ENCODE data around the gene BLACAT1.

The BLACAT1 gene

DNA sequence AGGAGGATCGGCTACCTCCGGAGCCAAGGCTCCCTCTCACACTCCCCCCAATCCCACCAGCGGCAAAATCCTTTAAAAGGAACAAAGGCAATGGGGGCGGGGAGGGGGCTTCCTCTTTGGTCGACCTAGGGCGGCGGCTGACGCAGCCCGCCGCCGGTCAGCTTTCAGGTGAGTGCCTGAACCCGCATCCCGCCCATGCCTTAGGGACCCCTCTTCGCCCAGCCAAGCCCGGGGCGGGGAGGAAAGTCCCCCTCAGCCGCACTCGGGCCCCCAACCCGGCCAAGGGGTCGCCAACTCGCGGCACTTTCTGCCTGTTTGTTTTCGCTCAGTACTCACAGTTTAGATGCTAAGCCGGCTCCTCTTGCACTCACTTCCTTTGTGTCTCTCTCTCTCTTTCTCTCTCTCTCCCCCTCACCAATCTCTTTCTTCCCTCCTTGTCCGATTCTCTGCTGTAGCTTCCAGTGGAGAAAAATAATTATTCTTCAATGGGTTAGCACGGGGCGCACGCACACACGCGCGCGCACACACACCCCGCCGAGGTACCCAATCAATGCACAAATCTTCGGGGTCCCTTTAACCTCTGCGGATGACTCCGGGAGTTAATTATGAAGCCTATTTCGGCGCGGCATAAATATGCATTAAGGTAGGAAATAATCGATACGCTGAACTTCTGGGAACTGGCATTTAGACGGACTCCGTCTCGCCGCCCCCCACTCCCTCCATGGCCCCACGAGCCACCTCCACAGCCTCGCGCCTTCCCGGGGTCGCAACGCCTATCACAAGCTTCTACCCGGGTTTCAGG lies at the start of gene BLACAT1:
Gene BLACAT1, minus strand, starts transcription at position 465 of the 802 bp plus-strand sequence.
- peak within 1 kb of the TSS; percentile 85 for H3K9ac ChIP-seq (ENCODE audit: low read length)
- H3K27ac ChIP-seq (ENCODE audit: low read depth, low read length) = peak within 1 kb of the TSS; percentile 72; the same call in 1 of the 2 replicates
- peak within 1 kb of the TSS; percentile 92 for H3K4me3 ChIP-seq (ENCODE audit: low read depth, low read length)
- H3K9me3 ChIP-seq (ENCODE audit: control insufficient read depth, insufficient read depth, low read depth, low read length) = no peaks in the 10 kb centered on the region
- peaks cover 8% of the 10 kb centered on the region; the same call in 1 of the 2 replicates for H3K36me3 ChIP-seq (ENCODE audit: control insufficient read depth, insufficient read depth, low read length)
- no peaks in the 10 kb centered on the region for H3K27me3 ChIP-seq (ENCODE audit: control insufficient read depth, insufficient read depth, low read length)
- peaks cover 48% of the 10 kb centered on the region for H3K4me1 ChIP-seq (ENCODE audit: control insufficient read depth, insufficient read depth, low read length)

DNA sequence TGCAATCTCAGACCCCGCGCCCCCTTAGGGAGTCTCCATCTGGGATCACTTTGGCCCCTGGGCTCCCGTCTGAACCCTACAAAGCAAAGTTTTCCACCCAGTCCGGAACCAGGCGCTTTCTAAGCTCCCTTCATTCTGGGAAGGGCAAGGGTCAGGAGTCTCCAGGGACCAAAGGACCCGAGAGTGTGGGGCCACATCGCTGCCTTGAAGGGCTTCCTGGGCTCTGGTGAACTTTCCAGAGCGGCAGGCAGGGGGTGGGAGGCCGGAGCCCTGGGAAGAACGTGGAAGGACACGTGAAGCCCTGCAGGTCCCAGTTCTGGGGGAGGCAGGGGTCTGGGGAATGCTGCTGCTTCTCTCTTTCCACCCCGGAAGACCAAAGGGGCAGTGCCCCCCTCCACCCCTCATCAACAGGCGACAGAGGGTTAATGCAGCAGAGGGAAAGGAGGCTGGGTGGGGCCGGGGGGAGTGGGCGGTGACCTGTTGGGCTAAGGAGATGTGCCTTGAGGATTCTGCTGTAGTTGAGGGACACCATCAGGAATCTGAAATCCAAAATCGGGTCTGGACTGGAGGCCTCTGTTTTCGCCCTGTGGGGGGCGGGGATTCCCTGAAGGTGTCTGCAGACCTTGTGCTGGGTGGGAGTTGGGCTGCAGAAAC lies 49.4 kb upstream of the BLACAT1 start:
- Histone ChIP-seq H3K9ac (ENCODE audit: low read length) (peak overlapping the region; percentile 70), H3K27me3 (ENCODE audit: control insufficient read depth, insufficient read depth, low read length) (no peaks in the 10 kb centered on the region), H3K27ac (ENCODE audit: low read depth, low read length) (peak overlapping the region; percentile 57), H3K9me3 (ENCODE audit: control insufficient read depth, insufficient read depth, low read depth, low read length) (no peaks in the 10 kb centered on the region), H3K4me1 (ENCODE audit: control insufficient read depth, insufficient read depth, low read length) (peaks cover 46% of the 10 kb centered on the region), H3K36me3 (ENCODE audit: control insufficient read depth, insufficient read depth, low read length) (no peaks in the 10 kb centered on the region), H3K4me3 (ENCODE audit: low read depth, low read length) (peak overlapping the region; percentile 92)

GRCh38 chr1:205504311-205505075 lies 48.6 kb upstream of the BLACAT1 start, which contains the start of gene CDK18:
Gene CDK18 (plus strand): TSS chr1:205504669. CDS start chr1:205523168, 18,499 bp downstream.
- H3K36me3 ChIP-seq (ENCODE audit: control insufficient read depth, insufficient read depth, low read length) = no peaks in the 10 kb centered on the region
- peak within 1 kb of the TSS; percentile 92 for H3K4me3 ChIP-seq (ENCODE audit: low read depth, low read length)
- peaks cover 48% of the 10 kb centered on the region for H3K4me1 ChIP-seq (ENCODE audit: control insufficient read depth, insufficient read depth, low read length)
- no peaks in the 10 kb centered on the region for H3K9me3 ChIP-seq (ENCODE audit: control insufficient read depth, insufficient read depth, low read depth, low read length)
- peak within 1 kb of the TSS; percentile 57 for H3K27ac ChIP-seq (ENCODE audit: low read depth, low read length)
- peak within 1 kb of the TSS; percentile 70 for H3K9ac ChIP-seq (ENCODE audit: low read length)
- no peaks in the 10 kb centered on the region for H3K27me3 ChIP-seq (ENCODE audit: control insufficient read depth, insufficient read depth, low read length)

DNA sequence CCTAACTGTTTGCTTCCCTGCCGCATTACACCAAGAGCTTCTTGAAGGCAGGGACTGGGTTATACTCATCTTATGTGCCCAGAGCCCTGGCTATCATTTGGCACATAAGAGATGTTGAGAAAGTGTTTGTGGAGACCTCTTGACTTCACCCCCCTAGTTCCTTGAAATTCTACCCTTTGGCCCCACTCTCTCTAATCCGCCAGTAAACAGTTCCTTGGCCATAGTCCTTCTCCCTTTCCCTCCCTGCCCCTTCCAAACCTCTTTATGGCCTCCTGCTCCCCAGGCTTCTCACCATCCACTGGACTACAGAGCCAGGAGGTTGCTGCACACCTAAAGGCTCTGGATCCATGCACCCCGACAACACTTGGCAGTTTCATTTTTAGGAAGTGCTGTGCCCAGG lies 47.1 kb upstream of the BLACAT1 start:
- no peak overlapping the region for H3K9ac ChIP-seq (ENCODE audit: low read length)
- peaks cover 46% of the 10 kb centered on the region for H3K4me1 ChIP-seq (ENCODE audit: control insufficient read depth, insufficient read depth, low read length)
- H3K9me3 ChIP-seq (ENCODE audit: control insufficient read depth, insufficient read depth, low read depth, low read length) = no peaks in the 10 kb centered on the region; the same call in 1 of the 2 replicates
- no peak overlapping the region for H3K4me3 ChIP-seq (ENCODE audit: low read depth, low read length)
- no peaks in the 10 kb centered on the region for H3K36me3 ChIP-seq (ENCODE audit: control insufficient read depth, insufficient read depth, low read length)
- H3K27ac ChIP-seq (ENCODE audit: low read depth, low read length) = no peak overlapping the region
- no peaks in the 10 kb centered on the region for H3K27me3 ChIP-seq (ENCODE audit: control insufficient read depth, insufficient read depth, low read length)

- H3K27me3 ChIP-seq (ENCODE audit: control insufficient read depth, insufficient read depth, low read length) = no peaks in the 10 kb centered on the region
Measured at GRCh38 chr1:205502111-205502810, 46.4 kb upstream of the BLACAT1 start.

DNA sequence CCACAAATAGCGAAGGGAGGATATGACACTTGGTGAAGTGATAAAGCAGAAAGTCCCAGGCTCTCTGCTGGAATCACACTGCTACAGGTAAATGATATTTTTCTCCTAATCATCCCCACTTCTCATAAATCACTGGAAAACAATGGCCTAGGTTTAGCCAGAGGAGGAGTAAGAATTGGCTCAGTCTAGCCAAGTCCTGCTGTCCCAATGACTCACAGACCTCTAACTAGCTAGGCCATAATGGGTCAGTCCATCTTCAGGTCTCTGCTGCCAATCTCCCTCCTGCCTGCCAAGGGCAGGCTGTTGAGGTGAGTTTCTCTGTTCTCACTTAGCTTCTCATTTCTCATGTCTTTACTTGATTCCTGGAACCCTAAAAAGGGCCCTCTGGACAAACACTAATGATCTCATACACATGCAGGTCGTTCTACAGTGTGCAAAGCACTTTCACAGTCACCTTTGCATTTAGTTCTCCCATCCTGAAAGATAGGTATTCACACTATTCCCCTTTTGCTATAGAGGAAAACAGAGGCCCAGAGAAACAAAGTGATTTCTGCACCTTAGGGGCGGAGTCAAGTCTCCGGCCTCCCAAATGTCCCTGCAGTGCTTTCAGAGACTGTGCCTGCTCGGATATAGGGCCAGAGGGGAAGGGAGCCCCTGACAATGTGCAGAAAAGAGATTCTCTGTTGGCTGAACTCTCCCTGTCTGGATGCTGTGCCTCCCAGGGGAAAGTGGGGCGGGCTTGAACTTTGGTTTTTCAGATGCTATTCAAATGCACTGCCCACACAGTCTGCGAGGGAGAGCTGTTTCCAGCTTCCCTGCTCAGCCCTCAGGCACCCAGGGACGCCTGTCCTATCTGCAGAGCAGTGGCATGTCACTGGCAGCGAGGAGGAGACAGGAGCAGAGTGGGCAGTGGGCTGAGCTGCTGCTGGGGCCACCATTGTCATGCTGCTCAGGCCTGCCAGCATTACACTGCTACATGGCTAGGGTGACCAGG lies 44.7 kb upstream of the BLACAT1 start:
- H3K36me3 ChIP-seq (ENCODE audit: control insufficient read depth, insufficient read depth, low read length) = no peaks in the 10 kb centered on the region
- no peak overlapping the region for H3K4me3 ChIP-seq (ENCODE audit: low read depth, low read length)
- H3K9ac ChIP-seq (ENCODE audit: low read length) = no peak overlapping the region
- H3K4me1 ChIP-seq (ENCODE audit: control insufficient read depth, insufficient read depth, low read length) = peaks cover 35% of the 10 kb centered on the region
- H3K27ac ChIP-seq (ENCODE audit: low read depth, low read length) = no peak overlapping the region
- no peaks in the 10 kb centered on the region; the same call in 1 of the 2 replicates for H3K9me3 ChIP-seq (ENCODE audit: control insufficient read depth, insufficient read depth, low read depth, low read length)
- H3K27me3 ChIP-seq (ENCODE audit: control insufficient read depth, insufficient read depth, low read length) = no peaks in the 10 kb centered on the region

More at GRCh38 chr1:205502111-205502810, 46.4 kb upstream of the BLACAT1 start:
- Histone ChIP-seq H3K36me3 (ENCODE audit: control insufficient read depth, insufficient read depth, low read length) (no peaks in the 10 kb centered on the region), H3K4me3 (ENCODE audit: low read depth, low read length) (no peak overlapping the region), H3K9me3 (ENCODE audit: control insufficient read depth, insufficient read depth, low read depth, low read length) (no peaks in the 10 kb centered on the region; the same call in 1 of the 2 replicates), H3K27ac (ENCODE audit: low read depth, low read length) (no peak overlapping the region), H3K9ac (ENCODE audit: low read length) (no peak overlapping the region), H3K4me1 (ENCODE audit: control insufficient read depth, insufficient read depth, low read length) (peaks cover 42% of the 10 kb centered on the region)

- no peak overlapping the region for H3K4me3 ChIP-seq (ENCODE audit: low read depth, low read length)
- peaks cover 41% of the 10 kb centered on the region for H3K4me1 ChIP-seq (ENCODE audit: control insufficient read depth, insufficient read depth, low read length)
- no peaks in the 10 kb centered on the region; the same call in 1 of the 2 replicates for H3K9me3 ChIP-seq (ENCODE audit: control insufficient read depth, insufficient read depth, low read depth, low read length)
- H3K9ac ChIP-seq (ENCODE audit: low read length) = no peak overlapping the region
- H3K36me3 ChIP-seq (ENCODE audit: control insufficient read depth, insufficient read depth, low read length) = no peaks in the 10 kb centered on the region
- no peaks in the 10 kb centered on the region for H3K27me3 ChIP-seq (ENCODE audit: control insufficient read depth, insufficient read depth, low read length)
- no peak overlapping the region for H3K27ac ChIP-seq (ENCODE audit: low read depth, low read length)
Measured at GRCh38 chr1:205499789-205500188, 43.9 kb upstream of the BLACAT1 start.

DNA sequence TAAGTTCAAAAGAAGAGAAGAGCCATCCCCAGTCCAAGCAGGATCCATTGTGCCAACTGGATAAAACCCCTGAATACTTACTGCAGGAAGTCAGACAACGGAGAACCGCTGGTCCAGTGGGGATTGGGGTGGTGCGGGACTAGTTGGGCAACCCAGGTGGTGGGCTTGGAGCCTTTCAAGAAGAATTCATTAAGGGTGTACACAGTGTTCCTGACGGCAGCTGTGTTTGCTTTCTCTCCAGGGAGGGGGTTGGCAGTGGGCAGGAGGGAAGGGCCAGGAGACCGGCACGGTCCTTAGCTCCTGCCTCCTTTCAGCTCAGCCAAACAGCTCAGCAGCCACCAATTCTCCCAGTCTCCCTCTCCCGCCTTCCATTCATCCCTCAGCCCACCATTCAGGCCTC lies 41.5 kb upstream of the BLACAT1 start:
- H3K9ac ChIP-seq (ENCODE audit: low read length) = no peak overlapping the region
- H3K4me1 ChIP-seq (ENCODE audit: control insufficient read depth, insufficient read depth, low read length) = peaks cover 42% of the 10 kb centered on the region
- H3K4me3 ChIP-seq (ENCODE audit: low read depth, low read length) = no peak overlapping the region
- H3K27me3 ChIP-seq (ENCODE audit: control insufficient read depth, insufficient read depth, low read length) = no peaks in the 10 kb centered on the region
- H3K27ac ChIP-seq (ENCODE audit: low read depth, low read length) = no peak overlapping the region
- no peaks in the 10 kb centered on the region; the same call in 1 of the 2 replicates for H3K9me3 ChIP-seq (ENCODE audit: control insufficient read depth, insufficient read depth, low read depth, low read length)
- H3K36me3 ChIP-seq (ENCODE audit: control insufficient read depth, insufficient read depth, low read length) = no peaks in the 10 kb centered on the region

DNA sequence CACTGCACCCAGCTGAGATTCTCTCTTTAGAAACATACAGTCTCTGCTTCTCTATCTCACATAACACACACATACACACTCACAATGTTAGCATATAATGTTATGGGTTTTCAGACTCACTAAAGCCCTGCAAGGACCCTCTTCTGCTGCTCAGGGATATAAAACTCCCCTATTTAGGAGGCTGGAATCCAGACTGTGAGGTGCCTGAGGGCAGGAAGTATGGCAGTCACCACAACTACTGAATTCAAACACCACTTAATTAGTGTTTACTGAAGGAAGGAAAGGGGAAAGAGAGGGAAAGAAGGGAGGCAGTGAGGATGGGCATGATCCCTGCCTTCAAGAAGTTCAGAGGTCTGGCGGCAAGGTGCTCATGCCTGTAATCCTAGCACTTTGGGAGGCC lies 40.8 kb upstream of the BLACAT1 start:
- no peak overlapping the region for H3K27ac ChIP-seq (ENCODE audit: low read depth, low read length)
- no peak overlapping the region for H3K4me3 ChIP-seq (ENCODE audit: low read depth, low read length)
- no peaks in the 10 kb centered on the region; the same call in 1 of the 2 replicates for H3K9me3 ChIP-seq (ENCODE audit: control insufficient read depth, insufficient read depth, low read depth, low read length)
- no peak overlapping the region for H3K9ac ChIP-seq (ENCODE audit: low read length)
- H3K27me3 ChIP-seq (ENCODE audit: control insufficient read depth, insufficient read depth, low read length) = no peaks in the 10 kb centered on the region
- H3K36me3 ChIP-seq (ENCODE audit: control insufficient read depth, insufficient read depth, low read length) = no peaks in the 10 kb centered on the region
- peaks cover 49% of the 10 kb centered on the region for H3K4me1 ChIP-seq (ENCODE audit: control insufficient read depth, insufficient read depth, low read length)
